ENCODE results near the gene BRD3.

BRD3 gene

DNA sequence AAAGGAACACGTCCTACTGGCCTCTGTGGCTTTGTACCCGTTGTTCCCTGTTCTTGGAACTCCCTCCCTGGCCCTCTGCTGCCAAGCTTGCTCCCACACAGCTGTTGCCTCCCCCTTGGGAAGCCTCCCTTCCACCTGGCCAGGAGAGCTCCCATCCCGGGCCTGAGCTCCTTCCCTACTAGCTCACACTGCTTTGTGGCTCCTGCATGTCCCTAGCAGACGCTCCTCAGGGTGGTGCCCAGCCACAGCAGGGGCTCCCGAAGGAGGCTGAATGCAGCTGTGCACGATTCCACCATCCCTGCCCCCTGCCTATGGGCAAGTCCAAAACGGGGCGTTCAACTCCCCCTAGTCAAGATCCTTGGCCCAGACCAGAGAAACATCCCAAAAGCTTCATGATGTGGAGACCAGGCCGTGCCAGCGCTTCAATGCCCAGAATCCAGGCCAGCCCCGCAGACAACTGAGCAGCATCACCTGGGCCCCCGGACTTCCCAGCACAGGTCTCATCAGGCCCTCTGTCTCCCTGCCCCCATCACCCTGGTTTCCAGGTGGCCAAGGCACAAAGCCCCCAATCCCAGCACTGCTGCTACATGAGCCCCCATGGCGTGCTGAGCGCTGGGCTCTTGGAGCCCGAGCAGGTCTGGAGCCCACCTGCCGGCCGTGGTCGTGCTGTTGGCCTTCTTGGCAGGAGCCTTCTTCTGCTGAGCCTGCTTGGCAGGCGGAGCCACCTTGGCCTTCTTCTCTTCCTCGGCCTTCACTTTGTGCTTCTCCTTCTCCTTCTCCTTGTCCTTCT, 28.2 kb downstream of the BRD3 start:
- DNase-seq (ENCODE audit: low read depth) = no peak

DNA sequence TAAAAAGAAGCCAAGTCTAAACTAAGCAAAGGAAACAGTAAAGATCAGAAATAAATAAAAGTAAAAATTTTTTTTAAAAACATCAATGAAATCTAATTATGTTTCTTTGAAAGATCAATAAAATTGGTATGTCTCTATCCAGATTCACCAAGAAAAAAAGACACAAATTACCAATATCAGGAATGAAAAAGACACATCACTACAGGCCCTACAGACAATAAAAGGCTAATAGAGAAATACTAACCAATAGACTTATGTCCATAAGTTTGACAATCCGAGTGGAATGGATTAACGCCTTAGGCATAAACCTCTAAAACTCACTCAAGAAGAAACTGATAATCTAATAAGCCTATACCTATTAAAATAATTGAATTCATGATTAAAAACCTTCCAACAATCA, 30.2 kb downstream of the BRD3 start:
- DNase-seq (ENCODE audit: low read depth) = no peak

DNA sequence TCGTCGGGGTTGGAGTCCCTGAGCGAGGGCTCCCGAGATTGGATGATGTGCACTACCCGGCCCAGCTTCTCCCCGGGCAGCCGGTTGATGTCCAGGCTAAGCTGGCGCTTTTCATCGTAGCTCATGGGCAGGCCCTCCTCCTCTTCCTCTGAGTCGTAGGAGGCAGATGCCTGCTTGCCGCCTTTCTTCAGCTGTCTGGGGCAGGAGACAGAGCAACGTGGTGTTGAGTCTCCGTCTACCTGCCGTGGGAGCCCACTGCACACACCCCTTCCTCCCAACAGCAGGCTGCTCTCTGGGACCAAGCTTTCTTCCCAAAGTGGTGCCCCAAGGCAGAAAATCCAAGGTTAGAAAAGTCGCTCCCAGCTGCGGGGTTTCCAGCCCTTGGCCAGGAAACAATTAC, 31.7 kb downstream of the BRD3 start:
- DNase-seq (ENCODE audit: low read depth) = no peak

DNA sequence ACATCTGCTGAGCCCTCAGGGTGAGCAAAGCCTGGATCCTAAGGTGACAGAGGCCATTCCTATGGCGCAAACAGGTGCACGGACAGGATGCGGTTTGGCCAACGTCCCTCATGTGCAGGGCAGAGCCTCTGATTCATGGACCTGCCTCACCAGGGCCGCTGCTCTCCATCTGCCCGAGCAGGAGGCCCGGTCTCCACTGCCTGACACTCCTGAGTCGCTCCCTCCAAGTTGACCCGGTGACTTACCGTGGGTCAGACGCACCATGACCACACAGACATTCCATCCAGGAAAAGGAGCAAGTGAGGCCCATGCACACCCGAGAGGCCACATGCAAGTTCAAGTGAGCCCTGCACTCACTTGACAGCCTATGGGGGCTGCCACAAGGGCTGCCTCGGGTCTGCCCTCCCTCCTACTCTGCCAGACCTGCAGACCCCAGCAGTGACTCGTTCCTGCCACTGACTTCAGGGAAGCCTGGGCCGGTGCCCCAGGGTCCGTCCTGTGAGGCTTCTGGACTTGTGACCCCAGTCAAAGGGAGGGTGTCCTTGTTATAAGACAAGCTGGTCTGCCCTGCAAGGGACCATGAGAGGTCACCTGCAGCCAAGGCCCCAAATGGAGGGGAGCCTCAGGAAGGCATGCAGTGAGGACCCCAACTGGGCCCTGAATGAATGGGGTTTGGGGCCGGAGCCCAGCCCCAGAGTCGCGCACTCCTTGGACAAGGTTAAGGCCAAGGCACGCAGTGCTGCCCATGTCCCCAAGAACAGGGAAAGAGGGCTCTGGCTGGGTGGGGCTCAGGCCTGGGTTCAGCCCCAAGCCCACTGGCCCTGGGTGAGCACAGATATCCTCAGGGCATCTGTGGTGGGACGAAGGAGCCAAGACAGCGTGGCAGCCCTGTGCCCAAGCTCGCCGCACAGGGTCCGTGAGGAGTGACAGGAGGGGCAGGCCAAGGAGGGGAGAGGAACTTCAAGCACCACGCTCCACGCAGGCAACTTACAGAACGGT, 32.5 kb downstream of the BRD3 start:
- DNase-seq (ENCODE audit: low read depth) = no peak

DNA sequence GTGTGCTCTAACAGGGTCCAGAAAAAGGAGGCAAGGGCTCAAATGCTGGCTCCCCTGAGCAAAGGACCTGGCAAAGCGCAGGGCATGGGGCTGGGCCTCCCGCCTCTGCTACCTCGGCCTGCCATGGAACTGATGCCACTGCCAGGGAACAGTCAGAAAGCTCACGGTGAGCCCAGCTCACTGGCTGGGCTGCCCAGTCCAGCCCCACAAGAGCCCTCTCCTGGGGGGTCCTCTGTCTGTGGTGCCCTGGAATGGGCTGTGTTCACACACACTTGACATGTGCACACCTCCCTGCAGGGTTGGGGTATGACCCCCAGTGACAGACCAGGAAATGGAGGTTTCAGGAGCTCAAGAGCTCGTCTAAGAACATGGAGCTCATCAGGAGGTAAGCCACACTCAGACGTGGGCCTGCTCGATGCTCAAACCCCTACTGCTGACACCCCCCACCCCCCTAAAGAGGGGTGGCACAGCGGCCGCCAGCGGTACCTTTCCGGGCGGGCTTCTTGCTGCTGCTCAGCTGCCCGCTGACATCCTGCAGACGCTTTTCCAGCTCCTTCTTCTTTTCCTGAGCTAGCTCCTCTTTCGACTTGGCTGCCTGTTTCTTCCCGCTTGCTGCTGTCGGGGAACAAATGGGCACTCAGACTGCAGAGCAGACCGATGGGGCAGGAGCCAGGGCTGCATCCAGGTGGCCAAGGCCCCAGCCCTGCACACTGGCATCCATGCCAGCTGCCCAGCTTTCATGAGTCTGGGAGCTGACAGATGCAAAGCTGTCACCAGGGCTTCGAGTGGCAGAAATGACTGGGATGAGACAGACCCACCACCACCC, 33.4 kb downstream of the BRD3 start:
- DNase-seq (ENCODE audit: low read depth) = no peak

DNA sequence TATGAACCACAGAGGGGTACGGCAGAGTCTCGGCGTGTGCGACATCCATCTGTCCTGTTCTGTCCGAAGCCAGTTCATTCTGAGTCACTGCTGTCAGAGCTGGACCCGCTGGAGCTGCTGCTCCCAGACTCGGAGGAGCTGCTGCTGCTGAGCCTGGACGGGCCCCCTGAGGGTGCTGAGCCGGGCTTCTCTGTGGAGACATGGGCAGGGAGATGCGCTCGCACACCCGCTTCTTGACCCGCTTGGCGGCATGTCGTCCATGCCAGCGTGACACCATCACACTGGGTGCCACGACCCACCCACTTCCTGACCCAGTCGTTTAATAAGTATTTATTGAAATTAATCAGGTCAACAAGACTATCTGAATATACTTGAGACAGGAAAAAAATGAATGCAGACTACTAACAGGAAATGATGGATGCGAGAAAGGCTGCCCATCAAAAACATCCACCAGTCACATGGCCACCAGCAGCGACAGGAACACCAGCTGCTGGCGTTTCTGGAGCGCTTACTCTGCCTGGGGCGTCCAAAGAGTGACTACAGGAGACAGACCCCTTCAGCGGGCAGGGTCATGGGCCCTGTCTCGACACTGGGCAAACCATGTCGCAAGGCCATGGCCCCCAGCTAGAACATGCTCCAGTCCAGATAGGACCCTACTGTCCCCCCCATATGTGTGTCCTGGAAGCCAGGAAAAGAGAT, 34.2 kb downstream of the BRD3 start:
- DNase-seq (ENCODE audit: low read depth) = no peak

DNA sequence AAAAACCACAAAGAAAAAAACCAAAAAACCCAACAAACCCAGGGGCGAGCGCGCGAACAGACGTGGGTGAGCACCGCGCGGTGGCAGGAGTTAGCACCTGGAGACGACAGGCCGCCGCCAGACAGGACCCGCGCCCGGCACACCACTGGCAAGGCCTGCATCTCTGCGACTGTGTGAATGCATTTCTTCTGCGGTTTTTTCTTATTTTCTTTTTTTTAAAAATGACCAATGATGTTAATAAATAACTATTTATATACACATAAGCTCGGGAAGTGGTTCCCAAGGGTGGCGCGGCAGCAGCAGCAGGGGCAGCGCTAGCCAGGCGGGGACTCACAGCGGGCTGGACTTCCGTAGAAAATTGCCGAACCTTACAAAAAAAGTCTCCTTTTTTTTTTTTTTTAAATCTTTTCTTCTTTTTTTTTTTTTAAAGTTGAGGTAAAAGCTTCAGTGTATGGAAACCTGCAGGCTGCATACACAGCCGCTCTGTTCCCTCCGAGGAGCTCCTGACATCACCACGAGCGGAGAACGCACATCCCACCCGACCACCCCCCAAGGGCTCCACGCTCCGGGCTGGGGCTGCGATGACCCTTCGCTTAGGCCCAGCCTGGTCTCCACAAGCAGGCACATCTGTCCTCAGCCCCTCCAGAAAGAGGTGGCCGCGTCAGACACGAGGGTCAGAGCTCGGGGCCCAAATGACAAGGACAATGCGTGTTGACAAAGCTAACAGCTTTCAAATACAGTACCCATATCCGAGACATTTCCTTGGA, 35.2 kb downstream of the BRD3 start:
- DNase-seq (ENCODE audit: low read depth) = no peak

DNA sequence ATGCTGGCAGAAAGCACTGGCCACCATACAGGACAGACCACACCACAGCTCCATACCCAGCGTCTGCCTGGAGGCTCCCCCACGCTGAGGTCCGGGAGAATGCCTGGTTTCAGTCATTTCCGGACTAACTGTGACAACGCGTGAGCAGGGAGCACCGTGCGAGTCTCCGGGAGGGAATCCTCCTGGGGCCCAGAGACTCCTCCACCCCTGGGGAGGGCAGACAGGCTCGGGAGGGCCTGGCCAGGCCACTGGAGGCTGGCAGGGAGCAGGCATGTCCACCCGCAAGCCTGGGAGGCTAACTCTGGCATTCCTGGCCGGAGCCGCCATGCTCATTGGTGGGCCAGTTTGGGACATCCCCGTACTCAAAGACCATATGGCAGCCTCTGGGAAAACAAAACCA, 36.0 kb downstream of the BRD3 start:
- DNase-seq (ENCODE audit: low read depth) = no peak

DNA sequence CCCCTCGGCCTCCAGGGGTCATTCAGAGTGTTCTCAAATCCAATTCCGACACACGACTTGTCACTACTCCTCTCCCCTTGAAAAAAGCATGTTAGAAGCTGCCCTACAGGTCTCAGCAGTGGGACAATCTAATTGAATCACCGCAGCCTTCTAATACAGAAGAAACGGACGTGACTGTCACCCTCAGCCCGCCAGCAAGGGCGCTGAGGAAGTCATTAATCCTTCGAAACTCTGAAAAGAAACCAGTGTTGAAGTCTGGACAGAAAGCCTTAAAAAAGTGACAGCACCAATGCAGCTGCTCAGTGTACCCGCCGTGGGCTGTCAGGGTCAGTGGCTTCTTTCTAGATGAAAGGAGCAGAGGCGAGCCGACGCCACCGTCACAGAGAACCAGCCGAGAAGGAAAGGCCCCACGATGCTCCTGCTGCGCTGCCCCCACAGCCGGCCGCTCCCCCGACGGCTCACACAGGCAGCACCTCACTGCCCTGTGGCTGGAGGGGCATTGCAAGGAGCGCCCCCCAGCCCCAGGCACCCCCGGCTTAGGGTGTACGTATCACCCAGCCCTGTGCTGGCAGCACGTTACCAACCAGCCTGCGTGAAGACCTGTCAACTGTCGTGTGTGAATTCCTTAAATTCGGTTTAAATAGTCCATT, 36.9 kb downstream of the BRD3 start:
- no peak for DNase-seq (ENCODE audit: low read depth)

DNA sequence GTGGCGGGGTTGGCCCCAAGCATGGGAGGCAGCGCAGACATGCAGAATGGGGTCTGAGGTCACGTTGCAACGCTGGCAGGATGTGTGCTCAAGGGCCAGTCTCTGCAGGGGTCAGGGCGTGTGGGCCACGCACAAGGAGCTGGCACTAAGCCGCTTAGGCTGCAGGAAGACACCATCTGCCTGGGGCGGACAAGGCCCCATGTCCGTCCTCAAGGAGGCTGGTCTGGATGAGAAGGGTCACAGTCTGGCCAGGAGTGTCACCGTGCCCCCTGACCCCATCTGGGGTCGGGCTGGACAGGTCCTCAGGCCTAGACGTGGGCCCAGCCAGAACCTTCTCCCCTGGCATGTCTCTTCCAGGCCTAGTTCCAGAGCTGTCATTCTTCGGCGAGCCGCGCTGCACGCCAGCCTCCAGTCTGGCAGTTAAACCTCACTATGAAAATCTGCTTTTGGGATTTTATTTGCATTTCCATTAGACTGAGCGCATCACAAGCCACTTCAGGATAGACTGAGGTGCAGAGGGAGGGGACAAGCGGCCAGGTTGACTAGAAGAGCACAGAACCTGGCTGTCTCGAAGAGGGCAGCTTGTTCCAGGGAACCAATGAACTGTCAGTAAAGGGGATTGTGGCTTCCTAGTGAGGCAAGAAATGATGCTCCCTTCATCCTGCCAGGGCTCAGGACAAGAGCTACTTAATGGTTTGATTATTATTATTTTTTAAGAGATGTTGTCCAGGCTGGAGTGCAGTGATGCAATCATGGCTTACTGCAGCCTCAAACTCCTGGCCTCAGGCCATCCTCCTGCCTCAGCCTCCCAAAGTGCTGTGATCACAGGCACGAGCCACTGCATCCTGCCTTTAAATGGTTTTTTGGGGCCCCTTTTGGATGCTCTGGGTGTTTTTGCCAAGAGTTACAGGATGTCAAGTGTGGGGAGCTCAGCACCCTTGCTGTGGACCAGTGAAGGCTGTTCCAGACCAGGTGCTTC, 38.3 kb downstream of the BRD3 start:
- no peak for DNase-seq (ENCODE audit: low read depth)

DNA sequence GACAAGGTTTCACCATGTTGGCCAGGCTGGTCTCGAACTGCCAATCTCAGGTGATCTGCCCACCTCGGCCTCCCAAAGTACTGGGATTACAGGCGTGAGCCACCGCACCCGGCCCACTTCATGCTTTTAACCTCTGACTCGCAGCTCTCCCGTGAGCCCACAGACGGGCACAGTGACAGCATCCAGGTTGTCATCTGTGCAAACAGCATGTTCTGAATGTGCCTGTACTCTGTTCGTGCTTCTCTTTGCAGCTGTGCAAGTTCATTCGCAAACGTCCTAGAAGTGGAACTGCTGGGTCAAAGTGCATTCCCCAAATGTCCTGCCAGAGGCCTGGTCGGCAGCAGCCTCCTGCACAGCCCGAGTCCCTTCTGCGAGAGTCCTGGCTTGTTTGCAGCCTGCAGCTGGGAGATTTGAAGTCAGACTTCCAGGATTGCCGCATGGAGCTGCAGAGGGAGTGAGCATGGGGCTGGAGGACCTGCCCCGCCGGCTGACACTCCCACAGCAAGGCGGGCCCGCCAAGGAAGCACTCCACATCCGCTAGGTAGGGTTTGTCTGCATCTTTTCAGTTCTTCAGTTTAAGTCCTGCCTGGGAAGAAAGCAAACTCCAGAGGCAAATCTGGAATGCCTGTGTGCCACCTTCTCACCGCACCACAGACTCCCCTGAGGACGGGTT, 39.1 kb downstream of the BRD3 start:
- no peak for DNase-seq (ENCODE audit: low read depth)

DNA sequence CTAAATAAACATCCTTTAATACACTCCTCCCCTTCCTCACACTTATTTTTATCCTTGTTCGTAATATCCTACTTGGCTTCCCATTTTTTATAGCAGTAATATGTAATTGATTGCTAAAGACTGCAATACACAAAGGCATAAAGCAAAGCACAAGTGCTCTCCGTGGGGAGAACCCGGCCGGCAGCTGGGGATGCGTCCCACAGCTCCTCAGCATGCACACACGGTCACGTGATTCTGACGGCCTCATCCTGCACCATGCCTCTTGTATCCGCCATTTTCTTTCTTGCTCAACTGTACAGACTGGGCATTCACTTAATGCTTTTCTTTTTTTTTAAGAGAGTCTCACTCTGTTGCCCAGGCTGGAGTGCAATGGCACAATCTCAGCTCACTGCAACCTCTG, 39.8 kb downstream of the BRD3 start:
- no peak for DNase-seq (ENCODE audit: low read depth)

DNA sequence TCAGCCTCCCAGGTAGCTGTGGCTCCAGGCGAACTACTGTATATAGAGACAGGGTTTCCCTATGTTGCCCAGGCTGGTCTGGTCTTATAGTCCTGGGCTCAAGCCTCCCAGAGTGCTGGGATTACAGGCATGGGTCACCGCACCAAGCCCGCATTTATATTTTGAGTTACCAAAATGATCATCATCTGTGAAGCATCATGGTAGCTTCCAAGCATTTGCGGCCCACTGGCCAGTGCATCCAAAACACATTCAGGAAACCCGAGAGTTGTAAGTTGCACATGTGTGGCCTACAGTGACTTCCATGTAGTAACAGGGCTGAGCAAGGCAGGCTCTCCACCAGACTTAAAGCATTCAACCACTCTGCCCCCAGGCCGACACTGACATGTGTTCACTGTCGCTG, 40.3 kb downstream of the BRD3 start:
- DNase-seq (ENCODE audit: low read depth) = no peak

DNA sequence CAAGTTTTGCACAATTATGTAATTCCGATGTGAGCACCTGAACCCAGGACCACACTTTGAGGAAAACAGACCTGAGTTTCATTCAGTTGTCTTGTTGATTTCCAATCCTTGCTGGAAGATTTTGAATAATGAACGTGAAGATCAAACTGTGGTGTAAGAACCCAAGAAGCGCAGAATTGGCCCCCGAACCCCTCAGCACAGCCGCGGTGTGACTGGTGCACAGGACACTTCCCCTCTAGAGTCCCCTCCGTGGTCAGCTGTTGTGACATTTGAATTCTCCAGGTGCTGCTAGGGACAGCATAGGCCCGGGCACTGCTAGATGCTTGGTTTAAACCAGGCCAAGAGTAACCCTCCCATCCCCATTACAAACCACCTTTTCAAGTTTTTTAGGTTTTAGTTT, 40.8 kb downstream of the BRD3 start:
- DNase-seq (ENCODE audit: low read depth) = no peak

DNA sequence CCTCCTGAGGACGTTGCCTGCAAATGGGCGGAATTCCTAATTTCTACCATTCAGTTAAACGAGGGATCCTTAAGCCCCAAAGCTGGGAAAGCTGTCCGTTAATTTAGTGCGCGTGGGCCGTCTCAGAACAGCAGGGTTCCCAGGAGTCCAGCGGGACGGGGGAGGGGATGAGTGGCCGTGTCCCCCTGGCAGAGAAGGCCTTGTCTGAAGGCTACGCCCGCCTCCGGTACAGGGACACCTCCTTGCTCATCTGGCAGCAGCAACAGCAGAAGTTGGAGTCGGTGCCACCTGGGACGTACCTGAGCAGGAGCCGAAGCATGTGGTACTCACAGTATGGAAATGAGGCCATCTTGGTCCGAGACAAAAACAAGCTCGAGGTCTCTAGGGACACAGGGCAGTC, 41.2 kb downstream of the BRD3 start:
- no peak for DNase-seq (ENCODE audit: low read depth)

DNA sequence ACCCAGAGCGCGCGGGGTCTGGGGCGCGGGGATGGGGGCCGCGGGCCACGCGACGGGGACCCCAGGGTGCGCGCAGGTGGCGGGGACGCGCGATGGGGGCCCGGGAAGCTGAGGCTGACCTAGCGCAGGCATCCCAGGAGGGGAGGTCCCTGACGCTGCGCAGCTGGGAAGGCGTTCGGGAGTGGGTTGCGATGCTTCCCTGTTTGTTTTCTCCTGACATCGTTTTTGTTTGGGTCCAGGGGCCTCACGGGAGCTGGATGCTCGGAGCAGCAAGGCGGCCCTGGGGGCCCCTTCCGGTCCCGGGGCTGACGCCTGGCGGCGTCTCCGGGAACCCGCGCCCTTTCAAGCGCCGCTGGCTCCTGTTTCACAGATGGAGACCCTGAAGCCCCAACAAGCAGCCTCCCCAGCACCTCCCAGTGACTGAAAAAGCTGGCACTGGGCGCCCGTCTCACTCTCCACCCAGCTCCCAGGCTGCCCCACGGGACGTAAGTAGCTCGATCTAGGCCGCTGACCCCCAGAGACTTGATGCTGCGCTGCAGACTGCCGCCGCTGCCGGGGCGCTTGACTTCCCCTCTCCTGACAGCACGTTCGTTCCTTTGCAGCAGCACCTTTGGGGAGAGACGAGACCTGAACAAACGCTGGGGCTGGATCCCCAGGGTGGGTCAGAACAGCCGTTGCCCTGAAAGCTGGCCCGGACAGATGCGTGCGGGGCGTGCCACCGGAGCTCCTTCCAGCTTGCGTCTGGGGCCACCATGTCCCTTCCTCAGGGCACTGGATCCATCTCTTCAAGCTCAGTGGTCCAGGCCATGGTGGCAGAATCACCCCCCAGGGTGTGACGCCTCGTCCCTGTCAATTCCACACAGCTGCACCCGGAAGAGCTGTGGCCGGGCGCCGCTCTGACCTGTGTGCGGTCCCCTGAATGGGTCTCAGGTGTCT, 42.0 kb downstream of the BRD3 start:
- no peak for DNase-seq (ENCODE audit: low read depth)

DNA sequence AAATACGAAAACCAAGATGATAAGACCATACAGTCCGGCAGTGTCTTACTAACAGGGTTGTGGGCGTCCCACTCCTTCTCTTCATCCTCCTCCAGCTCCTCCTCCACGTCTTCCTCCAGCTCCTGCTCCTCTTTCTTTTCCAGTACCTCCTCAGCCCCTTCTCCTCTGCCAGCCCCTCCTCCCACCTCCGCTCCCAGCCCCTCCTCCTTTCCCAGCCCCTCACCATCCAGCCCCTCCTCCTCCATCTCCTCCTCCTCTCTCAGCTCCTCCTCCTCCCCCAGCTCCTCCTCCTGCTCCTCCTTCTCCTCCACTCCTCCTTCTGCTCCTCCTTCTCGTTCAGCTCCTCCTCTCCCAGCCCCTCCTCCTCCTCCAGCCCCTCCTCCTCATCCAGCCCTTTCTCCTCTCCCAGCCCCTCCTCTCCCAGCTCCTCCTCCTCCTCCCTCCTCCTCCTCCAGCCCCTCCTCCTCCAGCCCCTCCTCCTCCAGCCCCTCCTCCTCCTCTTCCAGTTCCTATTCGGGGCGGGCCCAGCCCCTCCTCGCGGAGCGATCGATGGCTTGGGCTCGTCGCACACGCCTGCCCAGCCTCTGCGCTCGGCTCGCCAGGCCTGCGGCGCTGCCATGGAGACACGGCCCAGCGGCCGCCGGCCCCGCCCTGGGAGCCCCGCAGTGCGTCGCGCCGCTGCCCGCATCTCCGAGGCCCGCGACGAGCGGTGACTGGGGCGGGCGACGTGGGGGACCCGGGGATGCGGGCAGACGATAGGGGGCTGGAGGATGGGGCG, 42.8 kb downstream of the BRD3 start, which contains the start of gene BRD3OS:
TSS of gene BRD3OS (plus strand) at position 654 of the 778 bp plus-strand sequence. CDS start 1,267 bp downstream, outside the sequence.
- DNase-seq (ENCODE audit: low read depth) = peak; percentile 81
